Mesodermal cell (in vitro differentiated cells): ENCODE measurements around the gene BFSP1.

Experiments used
- H3K27ac ChIP-seq: 2 replicates; pipeline ENCODE4 v1.7.0; 2013; ENCODE audit warnings: mild to moderate bottlenecking, low read depth, low read length, moderate library complexity; ENCODE audit not compliant: severe bottlenecking
- H3K36me3 ChIP-seq: 2 replicates; pipeline ENCODE4 v1.7.1; 2013; ENCODE audit warnings: mild to moderate bottlenecking, low read length, moderate library complexity; ENCODE audit not compliant: control insufficient read depth, insufficient read depth
- H3K4me1 ChIP-seq: one replicate; pipeline ENCODE4 v1.7.1; 2013; ENCODE audit warnings: mild to moderate bottlenecking, low read length; ENCODE audit not compliant: insufficient read depth, control insufficient read depth, poor library complexity, severe bottlenecking
- H3K4me3 ChIP-seq: 2 replicates; pipeline ENCODE4 v1.7.0; 2013; ENCODE audit warnings: low read length, control low read depth, mild to moderate bottlenecking; ENCODE audit not compliant: insufficient read depth, poor library complexity, severe bottlenecking; ENCODE audit errors: extremely low read depth
- H3K9me3 ChIP-seq: 2 replicates; pipeline ENCODE4 v1.7.1; 2013; ENCODE audit warnings: mild to moderate bottlenecking, low read length, moderate library complexity; ENCODE audit not compliant: control insufficient read depth
- WGBS, 2 experiments: methylation state at CpG; one replicate each; pipeline ENCODE4 v1.1.5; 2013; ENCODE audit warnings: missing lambda C conversion rate in 2 of 2; ENCODE audit not compliant: insufficient coverage in 2 of 2; 5-methylcytosine and 5-hydroxymethylcytosine counted together

Gene BFSP1

GRCh38 chr20:17480696-17481095, 50.5 kb downstream of the BFSP1 start:
- no peaks in the 10 kb centered on the region for H3K36me3 ChIP-seq
- 89 to 96% methylated on average over 8 to 11 of the region's 11 CpGs for WGBS, 2 experiments
- H3K27ac ChIP-seq: no peak overlapping the region
- no peaks in the 10 kb centered on the region for H3K4me1 ChIP-seq
- H3K9me3 ChIP-seq: no peaks in the 10 kb centered on the region
- no peak overlapping the region for H3K4me3 ChIP-seq

- Histone ChIP-seq H3K4me1 (no peaks in the 10 kb centered on the region), H3K36me3 (no peaks in the 10 kb centered on the region), H3K9me3 (no peaks in the 10 kb centered on the region), H3K27ac (no peak overlapping the region), H3K4me3 (no peak overlapping the region)
- WGBS, 2 experiments: 88 to 99% methylated on average over 11 to 18 of the region's 23 CpGs
Measured at GRCh38 chr20:17479063-17479657, 52.0 kb downstream of the BFSP1 start.

- 100% methylated on average over 1 to 4 of the region's 6 CpGs for WGBS, 2 experiments
- Histone ChIP-seq H3K4me1 (no peaks in the 10 kb centered on the region), H3K36me3 (no peaks in the 10 kb centered on the region)
Measured at GRCh38 chr20:17473659-17474058, 57.5 kb downstream of the BFSP1 start.

GRCh38 chr20:17471606-17472187, 59.5 kb downstream of the BFSP1 start:
- no peaks in the 10 kb centered on the region for H3K36me3 ChIP-seq
- no peaks in the 10 kb centered on the region for H3K4me1 ChIP-seq
- no peaks in the 10 kb centered on the region for H3K9me3 ChIP-seq
- no peak overlapping the region for H3K4me3 ChIP-seq
- no peak overlapping the region for H3K27ac ChIP-seq
- 87 to 94% methylated on average over 8 to 9 of the region's 10 CpGs for WGBS, 2 experiments

More at GRCh38 chr20:17473659-17474058, 57.5 kb downstream of the BFSP1 start:
- Histone ChIP-seq H3K4me3 (no peak overlapping the region), H3K27ac (no peak overlapping the region), H3K9me3 (no peaks in the 10 kb centered on the region)

- Histone ChIP-seq H3K4me3 (no peak overlapping the region), H3K36me3 (no peaks in the 10 kb centered on the region), H3K4me1 (no peaks in the 10 kb centered on the region), H3K27ac (no peak overlapping the region), H3K9me3 (no peaks in the 10 kb centered on the region)
- WGBS, 2 experiments: 93 to 97% methylated on average over 6 to 7 of the region's 9 CpGs
Measured at GRCh38 chr20:17470973-17471372, 60.2 kb downstream of the BFSP1 start.

GRCh38 chr20:17470521-17470920, 60.7 kb downstream of the BFSP1 start:
- Histone ChIP-seq H3K4me3 (no peak overlapping the region), H3K9me3 (no peaks in the 10 kb centered on the region), H3K36me3 (no peaks in the 10 kb centered on the region), H3K27ac (no peak overlapping the region), H3K4me1 (no peaks in the 10 kb centered on the region)
- WGBS, 2 experiments: 92 to 100% methylated on average over 2 to 3 of the region's 5 CpGs

GRCh38 chr20:17469246-17470030, 61.7 kb downstream of the BFSP1 start:
- Histone ChIP-seq H3K4me1 (no peaks in the 10 kb centered on the region), H3K4me3 (no peak overlapping the region), H3K36me3 (no peaks in the 10 kb centered on the region), H3K9me3 (no peaks in the 10 kb centered on the region), H3K27ac (no peak overlapping the region)
- WGBS, 2 experiments: 83 to 94% methylated on average over 3 to 4 of the region's 7 CpGs

GRCh38 chr20:17468073-17468840, 62.9 kb downstream of the BFSP1 start:
- Histone ChIP-seq H3K27ac (no peak overlapping the region), H3K4me1 (no peaks in the 10 kb centered on the region), H3K4me3 (no peak overlapping the region), H3K36me3 (no peaks in the 10 kb centered on the region), H3K9me3 (no peaks in the 10 kb centered on the region)
- WGBS, 2 experiments: 90 to 91% methylated on average over 16 to 23 of the region's 24 CpGs

- Histone ChIP-seq H3K27ac (no peak overlapping the region), H3K36me3 (no peaks in the 10 kb centered on the region), H3K9me3 (no peaks in the 10 kb centered on the region), H3K4me3 (no peak overlapping the region), H3K4me1 (no peaks in the 10 kb centered on the region)
- WGBS, 2 experiments: 86 to 100% methylated on average over 1 of the region's 4 CpGs
Measured at GRCh38 chr20:17467120-17467655, 64.0 kb downstream of the BFSP1 start.

- WGBS, 2 experiments: 84 to 97% methylated on average over 7 of the region's 7 CpGs
- no peaks in the 10 kb centered on the region for H3K36me3 ChIP-seq
Measured at GRCh38 chr20:17466641-17467040, 64.5 kb downstream of the BFSP1 start.

More at GRCh38 chr20:17466641-17467040, 64.5 kb downstream of the BFSP1 start:
- H3K4me1 ChIP-seq: no peaks in the 10 kb centered on the region
- no peaks in the 10 kb centered on the region for H3K9me3 ChIP-seq
- no peak overlapping the region for H3K27ac ChIP-seq
- H3K4me3 ChIP-seq: no peak overlapping the region
